Thoracic aorta (tissue), 2 donors: Measurements from ENCODE around the gene ARVCF. TPM values are rescaled to one million over a fixed set of nuclear protein-coding genes. Genes with fewer than 3 reads are reported as not detected.

Source experiments
- ATAC-seq: fragments of 150-250 bp; one replicate; pipeline ENCODE4 v1.8.0; 2017; ENCODE audit warnings: low read depth; ENCODE audit not compliant: insufficient number of reproducible peaks, low FRiP score
- DNase-seq: peaks from one replicate; pipeline ENCODE4 v3.0.0-alpha.2; 2020; ENCODE audit warnings: low spot score
- H3K27ac ChIP-seq, 2 donors: fragments of 200-600 bp; sonication (generic); 1 replicate in 1 of 2; 2 replicates in 1 of 2; pipeline ENCODE4 v1.5.1; 2016; ENCODE audit warnings: mild to moderate bottlenecking in 2 of 2, moderate library complexity in 2 of 2
- H3K27me3 ChIP-seq: fragments of 200-600 bp; sonication (generic); replicated peaks from 2 replicates; pipeline ENCODE4 v1.6.0; 2016; ENCODE audit warnings: mild to moderate bottlenecking; ENCODE audit not compliant: insufficient read depth
- H3K36me3 ChIP-seq: fragments of 200-600 bp; sonication (generic); one replicate; pipeline ENCODE4 v1.5.1; 2016
- H3K4me1 ChIP-seq, 2 donors: fragments of 200-600 bp; sonication (generic); 1 replicate in 1 of 2; 2 replicates in 1 of 2; pipeline versions ENCODE4 v1.5.1 to v1.6.0; 2016; ENCODE audit warnings: low read depth in 2 of 2, mild to moderate bottlenecking in 1 of 2; ENCODE audit not compliant: control insufficient read depth in 1 of 2
- H3K4me3 ChIP-seq: fragments of 200-600 bp; sonication (generic); 2 replicates; pipeline ENCODE4 v1.5.1; 2016; ENCODE audit warnings: mild to moderate bottlenecking
- H3K9me3 ChIP-seq: fragments of 200-600 bp; sonication (generic); 2 replicates; pipeline ENCODE4 v1.5.1; 2016
- CTCF ChIP-seq: fragments of 200-600 bp; sonication (generic); IDR thresholded peaks from one replicate; pipeline ENCODE4 v1.5.1; 2019; ENCODE audit warnings: antibody characterized with exemption
- total RNA-seq, 2 donors: library from RNA; depleted of rRNA; stranded (reverse); fragments of >200 nt; gene quantifications; one replicate each; pipeline versions ENCODE4 v1.1.0 to v1.2.3, GENCODE V29; 2016

Gene ARVCF
- total RNA-seq, 2 donors from 2014 or later, result 95.0 to 165 TPM

- Histone ChIP-seq H3K36me3 (peaks cover 46% of the 10 kb centered on the region), H3K4me3 (no peak overlapping the region), H3K9me3 (no peaks in the 10 kb centered on the region), H3K27me3 (no peaks in the 10 kb centered on the region), H3K4me1 (no peaks in the 10 kb centered on the region), H3K27ac (no peak overlapping the region)
- ATAC-seq (no peak), DNase-seq (no peak)
- TF ChIP-seq CTCF, result no peak
Measured at GRCh38 chr22:20040327-20041200, 23.9 kb upstream of the ARVCF start.

- Histone ChIP-seq H3K4me1 (peaks cover 0 to 3% of the 10 kb centered on the region in 2 donors), H3K4me3 (no peak overlapping the region), H3K27ac (no peak overlapping the region), H3K27me3 (no peaks in the 10 kb centered on the region), H3K36me3 (peaks cover 46% of the 10 kb centered on the region), H3K9me3 (no peaks in the 10 kb centered on the region)
- ATAC-seq, result no peak
- TF ChIP-seq CTCF, result no peak
- no peak for DNase-seq
Measured at GRCh38 chr22:20039683-20040325, 23.2 kb upstream of the ARVCF start.

GRCh38 chr22:20038574-20038973 is 22.0 kb upstream of the ARVCF start:
- TF ChIP-seq CTCF, result no peak
- H3K27me3 ChIP-seq, result no peaks in the 10 kb centered on the region
- H3K4me1 ChIP-seq, result peaks cover 0 to 15% of the 10 kb centered on the region in 2 donors
- peaks cover 38% of the 10 kb centered on the region for H3K36me3 ChIP-seq
- no peaks in the 10 kb centered on the region for H3K9me3 ChIP-seq
- H3K27ac ChIP-seq, result no peak overlapping the region
- H3K4me3 ChIP-seq, result no peak overlapping the region
- ATAC-seq (no peak), DNase-seq (no peak)

GRCh38 chr22:20037419-20037818 is 20.8 kb upstream of the ARVCF start:
- no peaks in the 10 kb centered on the region for H3K27me3 ChIP-seq
- H3K36me3 ChIP-seq, result peaks cover 31% of the 10 kb centered on the region
- DNase-seq (no peak), ATAC-seq (no peak)
- no peak overlapping the region for H3K27ac ChIP-seq
- no peak overlapping the region for H3K4me3 ChIP-seq
- TF ChIP-seq CTCF, result no peak
- H3K4me1 ChIP-seq, result peaks cover 8 to 27% of the 10 kb centered on the region in 2 donors
- no peaks in the 10 kb centered on the region for H3K9me3 ChIP-seq
